HG03442 (cell line): ENCODE measurements around the gene TRIM52.
A peak's percentile ranks its signal among the peaks of the same experiment; 100 is the strongest.
"Not testable (repeated sequence)": the region's sequence is repeated elsewhere in the genome, so short reads cannot be mapped to it uniquely, and the experiment has no call there.

Source experiments
- ATAC-seq: cut with Tn5 transposase; IDR thresholded peaks from one replicate; pipeline ENCODE4 v1.9.1; 2021; ENCODE audit warnings: mild to moderate bottlenecking, moderate library complexity; ENCODE audit not compliant: unreplicated experiment

Gene TRIM52

GRCh38 chr5:181260720-181261319 is at the start of gene TRIM52:
Gene TRIM52, minus strand, starts transcription at chr5:181261143. Its CDS starts 330 bp downstream, at chr5:181260813.
- peak; percentile 77 for ATAC-seq

DNA sequence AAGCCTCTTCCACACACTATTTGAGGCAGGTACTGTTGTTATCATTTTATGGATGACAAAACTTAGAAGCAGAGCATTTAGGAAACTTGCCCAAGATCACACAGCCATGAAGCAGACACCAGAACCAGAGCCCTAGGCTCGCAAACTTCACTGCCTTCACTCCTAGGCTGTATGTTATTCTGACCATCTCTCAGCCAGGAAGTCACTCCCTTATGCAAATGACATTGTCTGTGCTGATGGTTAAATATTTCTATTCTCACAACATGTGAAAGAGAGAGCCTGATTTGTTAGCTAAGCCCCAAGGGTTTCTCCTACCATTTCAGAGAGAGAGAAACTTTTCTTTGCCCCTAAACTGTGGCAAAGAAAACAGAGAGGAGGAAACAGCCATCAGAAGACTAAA is 26.4 kb upstream of the TRIM52 start:
- peak; percentile 66 for ATAC-seq

DNA sequence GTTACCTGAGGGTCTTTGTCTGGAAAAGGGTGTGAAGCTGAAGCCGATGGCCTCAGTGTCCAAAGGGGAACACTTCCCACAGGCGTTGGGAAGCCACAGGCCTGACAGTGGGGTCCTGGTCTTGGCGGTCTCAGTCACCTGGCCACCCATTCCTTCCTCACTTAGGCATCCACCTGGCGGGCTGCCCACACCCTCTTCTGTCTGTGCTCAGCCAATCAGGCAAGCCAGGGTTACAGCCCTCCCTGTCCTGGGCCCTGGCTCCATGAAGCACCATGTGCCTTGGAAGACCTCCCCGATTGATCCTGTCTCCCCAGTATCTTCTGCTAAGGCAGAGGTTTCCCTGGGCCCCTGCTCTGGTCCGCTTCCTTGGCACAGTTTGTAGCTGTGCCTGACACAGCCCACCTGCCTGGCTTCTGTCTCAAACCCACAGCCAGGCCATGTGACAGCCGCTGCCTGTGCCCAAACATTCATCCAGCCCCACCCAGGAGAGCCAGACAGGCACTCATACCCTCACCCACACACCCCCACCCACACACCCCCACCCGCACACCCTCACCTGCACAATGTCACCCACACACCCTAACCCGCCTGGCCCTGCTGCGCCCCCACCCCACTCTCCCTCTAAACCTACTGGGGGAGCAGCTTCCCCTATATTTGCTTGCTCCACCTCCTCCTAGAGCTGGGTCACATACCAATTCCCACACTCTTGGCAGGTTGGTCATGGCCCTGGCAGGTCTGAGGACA is 25.2 kb upstream of the TRIM52 start:
- not testable (repeated sequence) for ATAC-seq

DNA sequence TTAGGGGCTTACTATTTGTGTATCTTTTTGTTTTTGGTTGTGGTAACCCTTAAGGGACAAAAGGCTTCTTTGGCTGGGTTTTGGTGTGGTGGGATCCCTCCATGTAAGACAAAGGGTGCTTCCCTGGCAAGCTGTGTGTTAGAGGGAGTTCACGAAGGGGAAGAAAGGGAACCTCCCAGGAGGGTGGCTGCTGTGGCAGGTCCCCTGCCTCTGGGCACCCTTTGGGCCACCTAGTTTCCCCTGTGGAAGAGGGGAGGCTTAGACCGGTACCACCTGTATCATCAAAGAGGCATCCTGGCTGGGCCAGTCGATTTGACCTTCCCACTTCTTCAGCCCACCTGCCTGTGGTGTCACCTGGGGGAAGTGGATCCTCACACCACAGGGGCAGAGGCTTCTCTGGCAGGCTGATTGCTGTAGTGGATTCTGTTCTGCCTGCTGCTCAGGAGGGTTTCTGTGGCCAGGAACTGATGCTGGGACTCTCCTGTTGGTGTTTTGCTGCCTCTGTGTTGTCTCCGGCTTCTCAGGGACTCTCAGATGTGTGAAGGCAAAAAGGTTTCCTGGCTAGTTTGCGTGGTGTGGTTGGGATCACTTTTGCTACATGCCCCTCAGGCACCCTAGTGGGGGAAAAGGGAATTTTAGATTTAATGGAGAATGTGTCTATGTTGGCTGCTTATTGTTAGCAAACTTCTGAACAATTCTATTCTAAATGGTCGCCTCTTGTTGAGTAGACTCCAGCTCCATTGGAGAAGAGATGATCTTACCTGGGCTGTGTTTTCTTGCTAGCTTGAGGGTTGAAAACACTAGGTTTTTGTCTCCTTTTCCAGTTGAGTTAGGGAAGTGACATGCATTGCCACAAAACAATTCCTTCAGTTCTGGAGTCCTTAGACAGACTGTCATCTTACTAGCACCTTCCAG is 23.2 kb upstream of the TRIM52 start:
- not testable (repeated sequence) for ATAC-seq

GRCh38 chr5:181283347-181283746 is 22.4 kb upstream of the TRIM52 start:
- no peak for ATAC-seq

- ATAC-seq, result no peak
Observed at GRCh38 chr5:181282874-181283273, 21.9 kb upstream of the TRIM52 start.

- not testable (repeated sequence) for ATAC-seq
Observed at GRCh38 chr5:181282415-181282814, 21.5 kb upstream of the TRIM52 start.

GRCh38 chr5:181281984-181282316 is 21.0 kb upstream of the TRIM52 start:
- ATAC-seq, result no peak

GRCh38 chr5:181281077-181281983 is 20.4 kb upstream of the TRIM52 start:
- ATAC-seq, result no peak

GRCh38 chr5:181280251-181280762 is 19.4 kb upstream of the TRIM52 start:
- no peak for ATAC-seq

DNA sequence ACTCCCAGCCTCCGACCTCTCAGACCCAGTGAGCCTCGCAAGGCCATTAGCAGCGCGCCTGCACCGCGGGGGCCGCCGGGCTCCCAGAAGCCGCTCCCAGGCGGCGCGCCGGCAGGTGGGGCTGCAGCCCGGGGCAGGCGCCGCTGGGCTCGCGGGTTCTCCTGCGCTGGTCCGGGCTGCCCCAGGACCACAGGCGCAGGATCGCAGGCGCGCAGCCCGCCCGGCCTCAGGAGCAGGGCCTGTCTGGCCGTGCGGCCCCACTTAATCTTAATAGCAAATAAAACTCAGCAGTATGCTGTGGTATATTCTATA is 12.4 kb upstream of the TRIM52 start:
- ATAC-seq, result not testable (repeated sequence)

- no peak for ATAC-seq
Observed at GRCh38 chr5:181271081-181271480, 10.1 kb upstream of the TRIM52 start.

- ATAC-seq, result not testable (repeated sequence)
Observed at GRCh38 chr5:181267907-181268306, 7.0 kb upstream of the TRIM52 start.

GRCh38 chr5:181267291-181267904 is 6.5 kb upstream of the TRIM52 start:
- ATAC-seq, result not testable (repeated sequence)

DNA sequence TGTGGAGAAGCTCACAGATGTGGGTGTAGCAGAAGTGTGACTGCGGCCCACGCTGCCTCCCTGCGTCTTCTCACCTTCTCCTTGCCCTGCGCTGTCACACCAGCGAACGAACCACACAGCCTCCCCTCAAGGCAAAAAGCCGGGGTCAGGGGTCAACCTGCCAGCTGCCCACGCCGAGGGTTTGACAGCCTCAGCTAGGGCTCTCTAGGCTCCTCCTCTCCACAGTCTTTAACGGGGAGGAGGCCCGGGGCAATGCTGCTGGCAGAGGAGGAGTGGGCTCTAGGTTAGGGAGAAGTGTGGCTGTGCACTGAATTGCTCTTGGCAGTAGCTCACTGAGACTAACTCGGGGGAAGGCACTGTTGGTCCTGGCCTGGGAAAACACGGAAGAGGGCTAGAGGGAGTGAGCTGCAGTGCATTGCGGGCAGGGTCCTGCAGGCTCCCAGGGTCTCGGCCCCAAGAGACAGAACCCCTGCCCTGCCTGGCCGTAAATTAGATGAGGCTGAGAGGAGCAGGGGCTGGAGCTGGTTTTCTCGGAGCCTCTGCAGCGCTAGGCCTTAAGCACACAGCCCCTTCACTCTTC is 4.2 kb upstream of the TRIM52 start:
- ATAC-seq, result no peak

GRCh38 chr5:181263633-181264032 is 2.7 kb upstream of the TRIM52 start:
- no peak for ATAC-seq

- peak; percentile 51 for ATAC-seq
Observed at GRCh38 chr5:181261320-181262049, 542 bp upstream of the TRIM52 start.

GRCh38 chr5:181259974-181260719 is 796 bp downstream of the TRIM52 start:
- ATAC-seq, result no peak
